HCT116 (cell line): ENCODE measurements around the gene IFIH1. TPM values are rescaled to one million over a fixed set of nuclear protein-coding genes. Genes with fewer than 3 reads are reported as not detected.

ENCODE experiments used
- ATAC-seq: fragments of 200-7000 bp; cut with Tn5 transposase; 2 replicates; pipeline ENCODE4 v1.9.1; 2020; ENCODE audit warnings: mild to moderate bottlenecking, moderate library complexity
- BruUV-seq: library from RNA; stranded (reverse); fragments of 400-500 nt; replicated peaks from 2 replicates; lab custom pipeline; 2021; lab: Mats Ljungman, UMichigan
- CTCF ChIA-PET: fragments of 300-600 bp; sonication (Branson Sonifier 250); formaldehyde crosslinking; loops from one replicate; lab custom pipeline; 2021; ENCODE audit warnings: antibody characterized with exemption; lab: Charles Lee
- POLR2A ChIA-PET: fragments of 300-600, 350-600 bp; sonication (Branson Sonifier 250); formaldehyde crosslinking; loops from one replicate; lab custom pipeline; 2021; ENCODE audit warnings: antibody characterized with exemption; lab: Charles Lee
- RAD21 ChIA-PET, 2 experiments: fragments of 300-600 bp; sonication (Branson Sonifier 250); formaldehyde crosslinking; loops; one replicate each; lab custom pipeline; 2023; ENCODE audit warnings: low total read pairs in 2 of 2; ENCODE audit not compliant: uncharacterized antibody in 2 of 2, unreplicated experiment in 2 of 2, low non-redundant PET in 1 of 2; lab: Charles Lee
- DNase-seq: peaks from one replicate; pipeline ENCODE4 v3.0.0-alpha.2; 2010; ENCODE audit warnings: low read depth, low spot score
- H2AFZ ChIP-seq: fragments of 200-600 bp; shearing (Covaris generic), sonication (generic); 2 replicates; pipeline ENCODE4 v1.6.1; 2017; ENCODE audit warnings: low read depth, mixed run types, mixed read lengths, antibody characterized with exemption, low read length; ENCODE audit not compliant: poor library complexity, severe bottlenecking
- H3K27ac ChIP-seq: 2 replicates; pipeline ENCODE4 v1.5.1; 2012; ENCODE audit warnings: low read depth, low read length
- H3K27me3 ChIP-seq: fragments of 200-600 bp; sonication (generic); 2 replicates; pipeline ENCODE4 v1.6.1; 2016; ENCODE audit warnings: mixed run types, low read length, mixed read lengths; ENCODE audit not compliant: insufficient read depth
- H3K36me3 ChIP-seq, 2 experiments: fragments of 200-500 bp in 1 of 2; fragments of 200-600 bp in 1 of 2; sonication (Bioruptor generic) in 1 of 2; sonication (generic) in 1 of 2; 2 replicates each; pipeline versions ENCODE4 v1.5.1 to v1.6.1; 2014 to 2016; ENCODE audit warnings: low read length in 2 of 2, inconsistent platforms in 1 of 2, mixed read lengths in 1 of 2, mixed run types in 1 of 2; ENCODE audit not compliant: insufficient read depth in 2 of 2, control insufficient read depth in 1 of 2
- H3K4me1 ChIP-seq, 2 experiments: fragments of 200-600 bp in 1 of 2; sonication (generic) in 1 of 2; 2 replicates each; pipeline versions ENCODE4 v1.5.1 to v1.6.1; 2012 to 2017; ENCODE audit warnings: low read length in 2 of 2, inconsistent platforms in 1 of 2, mild to moderate bottlenecking in 1 of 2, mixed read lengths in 1 of 2, mixed run types in 1 of 2, moderate library complexity in 1 of 2; ENCODE audit not compliant: insufficient read depth in 2 of 2, control insufficient read depth in 1 of 2
- H3K4me2 ChIP-seq: fragments of 200-600 bp; sonication (generic); 2 replicates; pipeline ENCODE4 v1.6.1; 2017; ENCODE audit warnings: mixed run types, low read length, mixed read lengths
- H3K4me3 ChIP-seq, 2 experiments: fragments of 200-600 bp in 1 of 2; sonication (generic) in 1 of 2; replicated peaks in 1 of 2; 2 replicates each; pipeline ENCODE4 v1.5.1; 2011 to 2016; ENCODE audit warnings: low read length in 2 of 2, control low read depth in 1 of 2, low read depth in 1 of 2, mild to moderate bottlenecking in 1 of 2, mixed read lengths in 1 of 2, mixed run types in 1 of 2
- H3K79me2 ChIP-seq: fragments of 200-600 bp; sonication (generic); 2 replicates; pipeline ENCODE4 v1.6.1; 2017; ENCODE audit warnings: mild to moderate bottlenecking, mixed run types, low read length, moderate library complexity, mixed read lengths; ENCODE audit not compliant: insufficient read depth
- H3K9ac ChIP-seq: fragments of 200-600 bp; sonication (generic); 2 replicates; pipeline ENCODE4 v1.6.1; 2016; ENCODE audit warnings: low read length, mixed read lengths
- H3K9me2 ChIP-seq: fragments of 200-600 bp; sonication (generic), shearing (Covaris generic); 2 replicates; pipeline ENCODE4 v1.6.1; 2017; ENCODE audit warnings: mixed run types, mild to moderate bottlenecking, moderate library complexity; ENCODE audit not compliant: insufficient read depth
- H3K9me3 ChIP-seq, 2 experiments: fragments of 200-500 bp in 1 of 2; fragments of 200-600 bp in 1 of 2; sonication (Bioruptor generic) in 1 of 2; sonication (generic) in 1 of 2; 2 replicates each; pipeline ENCODE4 v1.6.1; 2014 to 2017; ENCODE audit warnings: low read length in 2 of 2, mixed read lengths in 2 of 2, inconsistent platforms in 1 of 2, low read depth in 1 of 2, mild to moderate bottlenecking in 1 of 2, mixed run types in 1 of 2, moderate library complexity in 1 of 2; ENCODE audit not compliant: control insufficient read depth in 1 of 2, insufficient read depth in 1 of 2
- H4K20me1 ChIP-seq: fragments of 200-600 bp; sonication (generic), shearing (Covaris generic); 2 replicates; pipeline ENCODE4 v1.6.1; 2017; ENCODE audit warnings: mixed run types, mild to moderate bottlenecking, moderate library complexity; ENCODE audit not compliant: insufficient read depth
- EZH2 ChIP-seq: fragments of 200-600 bp; sonication (generic); IDR thresholded peaks from 2 replicates; pipeline ENCODE4 v1.6.1; 2017; ENCODE audit warnings: antibody characterized with exemption, mixed run types
- FOSL1 ChIP-seq: IDR thresholded peaks from 2 replicates; pipeline ENCODE4 v1.6.1; 2012; ENCODE audit warnings: low read depth
- POLR2AphosphoS5 ChIP-seq: IDR thresholded peaks from 2 replicates; pipeline ENCODE4 v1.6.1; 2011; ENCODE audit warnings: mild to moderate bottlenecking, low read depth, low read length, moderate library complexity
- intact Hi-C: fragments of 100-400 bp; cut with micrococcal nuclease; formaldehyde crosslinking; loops from 2 replicates; pipeline ENCODE4 v1.10.0; 2022
- total RNA-seq: library from RNA; stranded (reverse); gene quantifications from one replicate; pipeline ENCODE4 v1.2.1, GENCODE V29; 2021; ENCODE audit not compliant: unreplicated experiment
- TF ChIP-seq, protein P1 (sequence below): IDR thresholded peaks from 2 replicates; pipeline ENCODE4 v1.6.1; 2012
- TF ChIP-seq, protein P2 (sequence below), 3 experiments: fragments of 200-600 bp in 1 of 3; sonication (generic) in 1 of 3; IDR thresholded peaks in 2 of 3; conservative IDR thresholded peaks in 1 of 3; 2 replicates each; pipeline ENCODE4 v1.5.1; 2012 to 2017; ENCODE audit warnings: low read depth in 2 of 3, low read length in 2 of 3, antibody characterized with exemption in 1 of 3, borderline replicate concordance in 1 of 3, control low read depth in 1 of 3, mild to moderate bottlenecking in 1 of 3, mixed read lengths in 1 of 3, mixed run types in 1 of 3, moderate library complexity in 1 of 3; ENCODE audit not compliant: insufficient read depth in 1 of 3

The IFIH1 gene
- total RNA-seq, 1 experiment from 2014 or later = 7.0 TPM

DNA sequence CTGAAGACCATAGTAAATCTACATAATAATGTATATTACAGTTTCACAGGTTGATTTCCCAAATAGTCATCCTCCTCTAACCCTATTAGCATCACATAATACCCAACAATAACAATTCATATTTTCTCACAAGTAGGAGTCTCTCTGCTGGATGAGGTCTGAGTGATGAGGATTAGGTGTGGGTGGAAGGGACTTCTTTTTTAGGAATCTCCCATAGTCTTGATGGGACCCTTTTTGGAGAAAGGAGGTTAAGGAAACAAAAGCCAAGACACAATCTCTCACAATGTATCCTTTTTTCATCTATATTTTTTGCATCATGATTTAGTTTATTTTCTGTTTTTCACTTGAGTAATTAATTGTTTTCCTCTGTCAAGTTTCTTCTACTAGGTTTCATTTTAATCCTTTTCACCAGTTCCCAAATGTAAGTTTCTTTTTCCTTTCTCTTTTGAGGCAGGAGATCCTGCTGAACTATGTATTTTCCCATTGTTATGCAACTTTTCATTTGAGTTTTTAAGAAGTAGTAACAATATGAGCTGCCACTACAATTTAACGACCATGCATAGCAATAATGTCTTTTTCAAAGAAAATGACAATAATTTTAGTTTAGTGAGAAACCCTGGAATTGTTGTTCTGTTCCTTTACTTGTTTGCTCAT is 2.5 kb upstream of the IFIH1 start:
- TF ChIP-seq POLR2AphosphoS5 = no peak
- TF ChIP-seq FOSL1 = no peak
- no peak for TF ChIP-seq EZH2
- ChIA-PET CTCF (no interaction called here), RAD21 (no interaction called here), POLR2A (no interaction called here)
- BruUV-seq = no TSS peak
- Histone ChIP-seq H3K36me3 (no peaks in the 10 kb centered on the region), H3K9me3 (no peaks in the 10 kb centered on the region), H3K4me2 (no peak overlapping the region), H3K27me3 (no peaks in the 10 kb centered on the region), H2AFZ (no peak overlapping the region), H3K4me1 (peaks cover 11 to 20% of the 10 kb centered on the region in 2 experiments), H3K79me2 (no peaks in the 10 kb centered on the region), H3K4me3 (no peak overlapping the region), H3K9ac (no peak overlapping the region), H3K9me2 (no peaks in the 10 kb centered on the region), H4K20me1 (no peaks in the 10 kb centered on the region), H3K27ac (no peak overlapping the region)
- no peak for DNase-seq
- intact Hi-C loops = no loop called here
- ATAC-seq = no peak

DNA sequence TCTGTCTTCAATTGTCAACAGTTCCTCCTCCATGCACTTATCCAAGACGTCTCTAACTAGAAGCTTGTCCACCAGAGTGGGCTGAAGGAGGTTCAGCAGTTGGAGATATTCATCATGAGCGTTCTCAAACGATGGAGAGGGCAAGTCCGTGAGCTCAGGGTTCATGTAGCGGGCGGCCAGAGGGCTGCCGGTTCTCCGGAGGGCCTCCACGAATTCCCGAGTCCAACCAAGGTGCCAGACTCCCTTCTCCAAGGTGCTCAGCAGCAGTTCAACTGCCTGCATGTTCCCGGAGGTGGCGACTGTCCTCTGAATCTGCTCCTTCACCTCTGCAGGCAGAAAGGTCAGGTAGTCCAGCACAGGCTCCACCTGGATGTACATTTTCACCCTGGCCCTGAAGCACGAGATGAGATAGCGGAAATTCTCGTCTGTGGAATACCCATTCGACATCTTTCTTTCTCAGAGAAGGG is 590 bp downstream of the IFIH1 start:
- Histone ChIP-seq H3K4me1 (peaks cover 11 to 20% of the 10 kb centered on the region in 2 experiments), H3K9me3 (no peaks in the 10 kb centered on the region), H3K4me2 (peak overlapping the region; percentile 98), H3K36me3 (no peaks in the 10 kb centered on the region), H3K79me2 (no peaks in the 10 kb centered on the region), H3K27me3 (no peaks in the 10 kb centered on the region), H4K20me1 (no peaks in the 10 kb centered on the region)
- DNase-seq (no peak), ATAC-seq (peak; percentile 62)
- ChIA-PET RAD21 (no interaction called here), CTCF (interaction anchor here (0.7 to 1.5 kb wide), 2 partner anchors 20 to 21 kb away, joined by 3 read pairs; no protein-coding TSS in a partner anchor), POLR2A (interaction anchor here (1.0 kb wide), 1 partner anchor 11 kb away, joined by 4 read pairs; no protein-coding TSS in a partner anchor)
- no TSS peak for BruUV-seq
- intact Hi-C loops = no loop called here
- TF ChIP-seq, protein P1, sequence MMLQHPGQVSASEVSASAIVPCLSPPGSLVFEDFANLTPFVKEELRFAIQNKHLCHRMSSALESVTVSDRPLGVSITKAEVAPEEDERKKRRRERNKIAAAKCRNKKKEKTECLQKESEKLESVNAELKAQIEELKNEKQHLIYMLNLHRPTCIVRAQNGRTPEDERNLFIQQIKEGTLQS = no peak
- TF ChIP-seq, protein P2, sequence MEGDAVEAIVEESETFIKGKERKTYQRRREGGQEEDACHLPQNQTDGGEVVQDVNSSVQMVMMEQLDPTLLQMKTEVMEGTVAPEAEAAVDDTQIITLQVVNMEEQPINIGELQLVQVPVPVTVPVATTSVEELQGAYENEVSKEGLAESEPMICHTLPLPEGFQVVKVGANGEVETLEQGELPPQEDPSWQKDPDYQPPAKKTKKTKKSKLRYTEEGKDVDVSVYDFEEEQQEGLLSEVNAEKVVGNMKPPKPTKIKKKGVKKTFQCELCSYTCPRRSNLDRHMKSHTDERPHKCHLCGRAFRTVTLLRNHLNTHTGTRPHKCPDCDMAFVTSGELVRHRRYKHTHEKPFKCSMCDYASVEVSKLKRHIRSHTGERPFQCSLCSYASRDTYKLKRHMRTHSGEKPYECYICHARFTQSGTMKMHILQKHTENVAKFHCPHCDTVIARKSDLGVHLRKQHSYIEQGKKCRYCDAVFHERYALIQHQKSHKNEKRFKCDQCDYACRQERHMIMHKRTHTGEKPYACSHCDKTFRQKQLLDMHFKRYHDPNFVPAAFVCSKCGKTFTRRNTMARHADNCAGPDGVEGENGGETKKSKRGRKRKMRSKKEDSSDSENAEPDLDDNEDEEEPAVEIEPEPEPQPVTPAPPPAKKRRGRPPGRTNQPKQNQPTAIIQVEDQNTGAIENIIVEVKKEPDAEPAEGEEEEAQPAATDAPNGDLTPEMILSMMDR (IDR thresholded peaks at IDR 0.05 in 2 of 3, conservative IDR thresholded peaks at IDR 0.05 in 1 of 3; ENCODE audit: borderline replicate concordance in 1 of 3, insufficient read depth in 1 of 3, low read depth in 2 of 3, low read length in 2 of 3) = peak in 1 of 3 experiments; percentile 6; a peak in 1 of 6 replicates
- TF ChIP-seq POLR2AphosphoS5 = no peak
- TF ChIP-seq, all 23 proteins: peak for 1
- Histone ChIP-seq H2AFZ (peak overlapping the region; percentile 96), H3K4me3 (peak overlapping the region; percentile 65 to 69), H3K27ac (peak overlapping the region; percentile 66), H3K9me2 (no peaks in the 10 kb centered on the region), H3K9ac (peak overlapping the region; percentile 67)
